Right ventricle myocardium superior (tissue), 1 donor: ENCODE data around the gene SKIDA1. TPM values are rescaled to one million over a fixed set of nuclear protein-coding genes. Genes with fewer than 3 reads are reported as not detected.

Source experiments
- microRNA-seq: library from miRNA; unstranded; fragments of <30 nt; microRNA quantifications from one replicate; pipeline ENCODE4 v1.2.0, GENCODE V29; 2020
- total RNA-seq: library from RNA; stranded (reverse); fragmentation: NEBNext Ultra II Directional; extraction: Animal tissue kit (Norgen Biotek cat#: 25700); gene quantifications from one replicate; pipeline ENCODE4 v1.2.1, GENCODE V29; 2021
- donor health status: DM: no; HTN: yes; CAD: no; lungs with severe emphysema.

Gene SKIDA1
- total RNA-seq, 1 donor from 2014 or later, result 3.3 TPM

Small RNA genes lying within 50 kb of the gene (microRNA-seq; reads per million reads assigned to microRNA genes)
- gene MIR1915, result not detected

Other genes starting within 250 kb of the SKIDA1 start
- gene MLLT10, start 8.6 kb upstream of the SKIDA1 start, total RNA-seq, result 22.9 TPM